Stromal cell of bone marrow (primary cell): ENCODE measurements around the gene KDM3A.
"Not testable (repeated sequence)": the region's sequence is repeated elsewhere in the genome, so short reads cannot be mapped to it uniquely, and the experiment has no call there.

ENCODE experiments used
- DNase-seq: peaks from one replicate; pipeline ENCODE4 v3.0.0-alpha.2; 2012; ENCODE audit warnings: low read depth

The KDM3A gene

GRCh38 chr2:86477349-86477748, 36.2 kb downstream of the KDM3A start:
- no peak for DNase-seq

- DNase-seq, result no peak
Measured at GRCh38 chr2:86480105-86480504, 38.9 kb downstream of the KDM3A start.

DNA sequence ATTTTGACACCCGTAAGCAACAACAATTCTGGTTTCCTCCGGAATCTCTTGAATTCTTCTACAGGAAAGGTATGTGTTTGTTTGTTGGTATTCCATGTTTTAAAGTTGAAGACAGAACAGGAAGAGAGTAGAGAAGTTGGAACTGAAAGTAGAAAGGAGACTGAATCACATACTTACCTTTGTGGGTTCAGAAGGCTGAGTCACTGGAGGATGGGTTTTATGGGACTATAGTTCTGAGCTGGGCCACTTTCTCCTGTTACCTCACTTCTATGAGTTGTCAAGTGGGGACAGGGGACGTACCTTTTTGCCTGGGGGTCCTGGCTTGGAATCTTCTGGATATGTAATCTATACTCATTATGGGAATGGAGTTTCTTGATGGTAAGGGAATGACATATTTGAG, 40.9 kb downstream of the KDM3A start:
- DNase-seq, result no peak

DNA sequence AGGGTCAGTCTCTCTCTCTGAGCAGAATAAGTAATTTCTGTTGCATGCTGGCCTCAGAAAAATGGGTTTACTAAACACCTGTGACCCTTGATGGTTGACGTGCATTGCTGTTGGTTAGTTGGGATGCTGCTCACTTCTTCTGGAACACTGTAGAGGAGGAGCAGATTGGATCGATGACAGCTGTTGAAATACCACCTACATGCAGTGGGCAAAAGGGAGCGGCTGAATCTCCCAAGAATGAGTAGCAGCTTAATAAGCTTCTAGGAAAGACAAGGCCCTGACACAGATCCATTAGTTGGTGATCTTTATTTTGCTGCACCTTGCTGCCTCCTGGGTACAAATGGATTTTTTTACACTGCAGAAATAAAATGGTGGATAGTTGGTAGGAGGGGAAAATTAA, 43.2 kb downstream of the KDM3A start:
- DNase-seq, result no peak

GRCh38 chr2:86485103-86485502, 43.9 kb downstream of the KDM3A start:
- DNase-seq, result peak; percentile 13

GRCh38 chr2:86485802-86486201, 44.6 kb downstream of the KDM3A start:
- DNase-seq, result no peak

DNA sequence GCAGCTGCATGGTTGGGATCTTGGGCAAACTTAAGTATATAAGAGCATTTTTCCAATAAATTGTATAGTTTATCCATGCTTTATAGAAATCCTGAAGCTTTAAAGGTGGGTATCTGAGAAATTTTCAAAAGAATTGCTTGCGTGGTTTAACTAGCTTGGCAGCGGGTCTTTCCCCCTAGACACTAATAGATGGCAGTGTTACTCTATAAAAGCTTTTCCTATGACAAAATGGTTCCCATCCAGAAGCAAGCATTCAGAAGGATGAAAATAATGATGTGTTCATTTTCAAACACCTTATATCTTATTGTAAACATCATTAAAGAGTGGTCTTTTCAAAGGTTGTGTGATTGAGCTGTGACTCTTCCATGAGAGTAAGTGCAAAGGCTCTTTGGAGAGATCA, 45.9 kb downstream of the KDM3A start:
- DNase-seq, result no peak

DNA sequence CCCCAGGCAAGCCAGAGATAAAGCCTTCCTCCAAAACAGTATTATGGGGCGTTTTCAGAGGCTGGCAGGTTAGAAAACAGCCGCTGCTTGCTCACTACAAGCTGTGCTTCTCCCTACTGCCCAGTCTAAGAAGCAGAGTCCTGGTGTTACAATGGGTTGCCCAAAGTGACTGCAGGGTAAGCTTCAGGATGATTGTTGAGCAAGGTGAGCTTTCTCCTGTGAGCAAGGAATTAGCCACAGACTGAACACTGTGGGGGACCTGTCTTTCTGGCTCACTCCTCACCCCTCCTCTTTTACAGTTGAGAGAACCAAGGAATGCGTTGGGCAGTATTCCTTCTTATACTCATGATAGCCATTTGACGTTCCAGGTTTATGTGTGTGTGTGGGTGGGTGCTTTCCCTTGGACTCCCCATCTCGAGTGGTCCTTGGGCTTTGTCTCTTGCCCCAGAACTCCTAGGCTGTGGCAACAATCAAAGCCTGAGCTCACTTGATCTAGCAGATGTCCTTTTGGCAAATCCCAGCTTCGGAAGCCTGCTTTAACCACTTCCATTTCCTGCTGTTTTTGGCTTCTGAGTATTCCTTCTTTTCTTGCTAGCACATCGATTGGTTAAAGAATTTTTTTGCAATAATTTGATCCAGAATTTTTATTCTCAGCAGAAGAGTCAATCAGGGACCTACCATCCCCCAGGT, 47.5 kb downstream of the KDM3A start:
- DNase-seq, result no peak

DNA sequence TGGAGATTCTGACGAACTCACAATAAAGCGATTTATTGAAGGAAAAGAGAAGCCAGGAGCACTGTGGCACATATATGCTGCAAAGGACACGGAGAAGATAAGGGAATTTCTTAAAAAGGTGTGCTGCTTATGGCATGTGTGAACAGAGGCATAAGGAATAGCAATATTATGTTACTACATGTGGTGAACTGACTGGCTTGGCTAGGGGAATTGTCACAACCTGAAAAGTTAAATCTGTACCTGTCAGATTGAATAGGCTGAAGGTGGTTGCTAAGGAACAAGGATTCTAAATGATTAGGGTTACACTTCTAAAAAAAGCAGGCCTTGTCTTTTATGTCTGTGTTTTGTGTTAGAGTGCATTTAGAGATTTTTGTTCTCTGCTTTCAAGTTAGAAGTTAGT, 48.4 kb downstream of the KDM3A start:
- DNase-seq, result no peak

DNA sequence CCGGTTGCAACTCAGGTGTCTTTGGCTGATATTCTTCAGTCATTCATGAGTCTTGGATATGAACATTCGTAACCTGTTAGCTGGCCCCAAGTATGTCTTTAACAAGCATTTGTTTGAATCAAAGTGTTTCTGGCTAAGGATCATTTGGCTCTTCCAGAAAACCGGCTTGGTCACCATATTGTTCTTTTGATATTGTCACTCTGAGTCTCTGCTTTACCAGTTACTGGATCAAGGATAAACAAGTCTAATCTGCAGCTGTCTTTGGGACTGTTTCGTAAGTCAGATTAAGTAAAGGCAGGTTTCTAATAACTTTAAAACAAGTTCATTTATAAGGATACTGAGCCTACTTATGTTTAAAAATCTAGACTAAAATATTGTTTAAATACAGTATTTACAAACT, 49.1 kb downstream of the KDM3A start:
- DNase-seq, result no peak

DNA sequence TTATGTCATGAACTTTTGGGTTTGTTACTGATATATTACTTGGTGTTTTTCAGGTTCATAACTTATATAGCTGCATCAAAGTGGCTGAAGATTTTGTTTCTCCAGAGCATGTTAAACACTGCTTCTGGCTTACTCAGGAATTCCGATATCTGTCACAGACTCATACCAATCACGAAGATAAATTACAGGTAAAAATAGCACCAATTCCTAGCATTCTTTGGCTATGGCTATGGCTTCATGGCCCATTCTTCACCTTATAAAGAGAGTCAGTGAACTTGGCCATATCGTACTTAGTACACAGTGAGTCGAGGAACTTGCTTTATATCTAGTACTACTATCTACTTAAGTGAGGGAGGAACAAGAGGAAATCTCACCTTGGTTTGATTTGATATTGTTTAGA, 49.9 kb downstream of the KDM3A start:
- DNase-seq, result no peak

DNA sequence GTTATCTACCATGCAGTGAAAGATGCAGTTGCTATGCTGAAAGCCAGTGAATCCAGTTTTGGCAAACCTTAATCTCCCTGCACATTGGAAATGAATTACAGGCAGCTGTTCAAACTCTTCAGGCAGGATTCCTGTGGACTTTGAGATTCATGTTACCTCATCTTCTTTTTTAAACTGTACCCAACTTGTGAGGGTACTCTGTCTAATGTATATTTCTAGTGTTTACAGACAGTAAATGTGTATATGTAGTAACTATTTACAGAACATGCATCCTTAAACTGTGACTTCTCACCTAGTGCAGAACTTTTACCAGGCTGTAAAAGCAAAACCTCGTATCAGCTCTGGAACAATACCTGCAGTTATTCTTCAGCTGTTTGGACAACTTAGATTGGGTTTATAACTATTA, 50.9 kb downstream of the KDM3A start:
- no peak for DNase-seq

GRCh38 chr2:86496391-86496790, 55.2 kb downstream of the KDM3A start:
- not testable (repeated sequence) for DNase-seq

GRCh38 chr2:86498468-86499260, 57.5 kb downstream of the KDM3A start:
- DNase-seq, result no peak

DNA sequence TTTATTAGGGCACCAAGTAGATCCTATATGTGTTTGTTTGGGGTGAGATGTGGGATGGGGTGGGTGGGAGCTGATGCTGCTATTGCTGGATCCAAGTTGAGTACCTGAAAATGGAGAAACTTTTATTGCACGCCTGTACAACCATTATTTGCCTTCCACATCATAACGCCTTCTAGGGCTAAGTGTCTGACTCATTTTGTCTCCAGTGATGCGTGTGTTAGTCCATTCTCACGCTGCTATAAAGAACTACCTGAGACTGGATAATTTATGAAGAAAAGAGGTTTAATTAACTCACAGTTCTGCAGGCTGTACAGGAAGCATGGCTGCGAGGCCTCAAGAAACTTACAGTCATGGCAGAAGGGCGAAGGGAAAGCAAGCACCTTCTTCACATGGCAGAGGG, 58.2 kb downstream of the KDM3A start:
- DNase-seq, result no peak

DNA sequence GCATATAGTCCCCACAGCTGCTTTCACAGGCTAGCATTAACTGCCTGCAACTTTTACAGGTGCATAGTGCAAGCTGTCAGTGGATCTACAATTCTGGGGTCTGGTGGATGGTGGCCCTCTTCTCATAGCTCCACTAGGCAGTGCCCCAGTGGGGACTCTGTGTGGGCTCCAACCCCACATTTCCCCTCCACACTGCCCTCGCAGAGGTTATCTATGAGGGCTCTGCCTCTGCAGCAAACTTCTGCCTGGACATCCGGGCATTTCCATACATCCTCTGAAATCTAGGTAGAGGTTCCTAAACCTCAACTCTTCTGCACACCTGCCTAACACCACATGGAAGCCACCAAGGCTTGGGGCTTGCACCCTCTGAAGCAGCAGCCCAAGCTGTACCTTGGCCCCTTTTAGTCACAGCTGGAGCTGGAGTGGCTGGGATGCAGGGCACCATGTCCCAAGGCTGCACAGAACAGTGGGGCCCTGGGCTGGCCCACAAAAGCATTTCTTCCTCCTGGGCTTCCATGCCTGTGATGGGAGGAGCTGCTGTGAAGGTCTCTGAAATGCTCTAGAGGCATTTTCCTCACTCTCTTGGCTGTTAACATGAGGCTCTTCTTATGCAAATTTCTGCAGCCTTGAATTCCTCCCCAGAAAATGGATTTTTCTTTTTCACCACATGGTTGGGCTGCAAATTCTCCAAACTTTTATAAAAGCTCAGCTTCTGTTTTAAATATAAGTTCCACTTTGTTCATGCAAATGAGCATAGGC, 59.3 kb downstream of the KDM3A start:
- DNase-seq, result no peak

- no peak for DNase-seq
Measured at GRCh38 chr2:86507600-86507999, 66.4 kb downstream of the KDM3A start.

- no peak for DNase-seq
Measured at GRCh38 chr2:86510436-86510933, 69.3 kb downstream of the KDM3A start.

DNA sequence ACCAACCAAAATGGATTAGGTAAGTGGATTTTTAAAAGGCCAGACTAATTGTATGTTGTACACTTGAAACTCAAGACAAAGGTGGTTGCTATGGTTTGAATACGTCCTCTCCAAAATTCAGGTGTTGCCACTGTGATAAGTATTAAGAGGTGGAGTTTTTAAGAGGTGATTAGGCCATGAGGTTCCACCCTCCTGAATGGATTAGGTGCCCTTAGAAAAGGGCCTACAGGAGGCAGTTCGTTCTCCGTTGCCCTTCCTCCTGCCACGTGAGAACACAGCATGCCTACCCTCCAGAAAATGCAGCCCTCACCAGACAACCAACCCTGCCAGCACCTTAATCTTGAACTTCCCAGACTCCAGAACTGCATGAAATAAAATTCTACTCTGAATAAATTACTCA, 70.9 kb downstream of the KDM3A start:
- DNase-seq, result no peak

GRCh38 chr2:86512892-86513291, 71.7 kb downstream of the KDM3A start:
- no peak for DNase-seq

GRCh38 chr2:86513948-86514660, 72.9 kb downstream of the KDM3A start:
- no peak for DNase-seq

DNA sequence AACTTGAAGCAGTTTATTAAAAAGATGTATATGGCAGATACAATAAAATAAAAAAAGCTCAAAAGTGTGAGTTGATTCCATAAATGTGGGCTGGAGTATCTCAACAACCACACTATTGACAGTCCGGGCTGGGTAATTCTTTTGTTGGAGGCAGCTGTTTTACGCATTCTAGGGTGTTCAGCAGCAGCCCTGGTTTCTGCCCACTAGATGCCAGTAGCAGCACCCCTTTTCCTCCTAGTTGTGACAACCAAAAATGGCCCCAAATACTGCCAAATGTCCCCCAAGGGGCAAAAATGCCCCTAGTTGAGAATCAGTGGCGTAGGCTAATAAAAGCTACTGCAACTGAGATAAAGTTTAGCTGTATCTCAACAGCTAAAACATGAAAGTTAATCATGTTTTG, 77.3 kb downstream of the KDM3A start:
- peak; percentile 9 for DNase-seq
